HUES48 (cell line): ENCODE results near the gene ELF5.

ENCODE experiments used
- H3K27ac ChIP-seq: one replicate; pipeline ENCODE4 v1.7.0; 2013; ENCODE audit warnings: low read depth, low read length, inconsistent platforms
- H3K27me3 ChIP-seq: 2 replicates; pipeline ENCODE4 v1.6.1; 2013; ENCODE audit warnings: mild to moderate bottlenecking, low read length; ENCODE audit not compliant: control insufficient read depth, insufficient read depth
- H3K36me3 ChIP-seq: 2 replicates; pipeline ENCODE4 v1.6.1; 2013; ENCODE audit warnings: low read length; ENCODE audit not compliant: control insufficient read depth, insufficient read depth
- H3K4me1 ChIP-seq: 2 replicates; pipeline ENCODE4 v1.6.1; 2013; ENCODE audit warnings: mild to moderate bottlenecking, low read length; ENCODE audit not compliant: control insufficient read depth, insufficient read depth
- H3K4me3 ChIP-seq: 2 replicates; pipeline ENCODE4 v1.5.1; 2013; ENCODE audit warnings: mild to moderate bottlenecking, low read depth, low read length
- H3K9ac ChIP-seq: 2 replicates; pipeline ENCODE4 v1.6.1; 2013; ENCODE audit warnings: mild to moderate bottlenecking, low read depth, low read length, moderate library complexity
- H3K9me3 ChIP-seq: 2 replicates; pipeline ENCODE4 v1.6.1; 2013; ENCODE audit warnings: low read length; ENCODE audit not compliant: control insufficient read depth, insufficient read depth

ELF5 gene

GRCh38 chr11:34522188-34522587, 8.6 kb upstream of the ELF5 start:
- Histone ChIP-seq H3K27ac (no peak overlapping the region), H3K4me1 (no peaks in the 10 kb centered on the region), H3K9me3 (no peaks in the 10 kb centered on the region), H3K4me3 (no peak overlapping the region), H3K36me3 (no peaks in the 10 kb centered on the region), H3K27me3 (no peaks in the 10 kb centered on the region), H3K9ac (no peak overlapping the region)

GRCh38 chr11:34521265-34521664, 7.7 kb upstream of the ELF5 start:
- Histone ChIP-seq H3K9ac (no peak overlapping the region), H3K27me3 (no peaks in the 10 kb centered on the region), H3K4me3 (no peak overlapping the region), H3K27ac (no peak overlapping the region), H3K4me1 (no peaks in the 10 kb centered on the region), H3K9me3 (no peaks in the 10 kb centered on the region), H3K36me3 (no peaks in the 10 kb centered on the region)

GRCh38 chr11:34519595-34520235, 6.1 kb upstream of the ELF5 start:
- Histone ChIP-seq H3K4me3 (no peak overlapping the region), H3K4me1 (0 out of 2 replicates have a peak, but pooled peaks cover under 1% of the 10 kb centered on the region), H3K9me3 (no peaks in the 10 kb centered on the region), H3K36me3 (no peaks in the 10 kb centered on the region), H3K9ac (no peak overlapping the region), H3K27ac (no peak overlapping the region), H3K27me3 (no peaks in the 10 kb centered on the region)

GRCh38 chr11:34516247-34517040, 2.9 kb upstream of the ELF5 start:
- H3K4me3 ChIP-seq, result no peak overlapping the region
- no peaks in the 10 kb centered on the region for H3K9me3 ChIP-seq
- H3K4me1 ChIP-seq, result peaks cover 14% of the 10 kb centered on the region; the same call in 1 of the 2 replicates
- no peaks in the 10 kb centered on the region for H3K36me3 ChIP-seq
- no peaks in the 10 kb centered on the region for H3K27me3 ChIP-seq
- H3K9ac ChIP-seq, result no peak overlapping the region
- H3K27ac ChIP-seq, result no peak overlapping the region

GRCh38 chr11:34514597-34514996, 1.0 kb upstream of the ELF5 start:
- Histone ChIP-seq H3K9ac (no peak overlapping the region), H3K27ac (no peak overlapping the region), H3K9me3 (no peaks in the 10 kb centered on the region), H3K27me3 (no peaks in the 10 kb centered on the region), H3K36me3 (no peaks in the 10 kb centered on the region), H3K4me1 (peaks cover 14% of the 10 kb centered on the region; the same call in 1 of the 2 replicates), H3K4me3 (no peak overlapping the region)

GRCh38 chr11:34512840-34513681, 533 bp downstream of the ELF5 start:
- Histone ChIP-seq H3K4me1 (peaks cover 14% of the 10 kb centered on the region; the same call in 1 of the 2 replicates), H3K27me3 (no peaks in the 10 kb centered on the region), H3K4me3 (no peak overlapping the region), H3K27ac (no peak overlapping the region), H3K36me3 (no peaks in the 10 kb centered on the region), H3K9ac (no peak overlapping the region), H3K9me3 (no peaks in the 10 kb centered on the region)

- Histone ChIP-seq H3K4me1 (peaks cover 14% of the 10 kb centered on the region; the same call in 1 of the 2 replicates), H3K4me3 (no peak overlapping the region), H3K36me3 (no peaks in the 10 kb centered on the region), H3K9me3 (no peaks in the 10 kb centered on the region), H3K27me3 (no peaks in the 10 kb centered on the region), H3K27ac (no peak overlapping the region), H3K9ac (no peak overlapping the region)
Measured at GRCh38 chr11:34510673-34511072, 2.9 kb downstream of the ELF5 start.

GRCh38 chr11:34510218-34510617, 3.4 kb downstream of the ELF5 start:
- Histone ChIP-seq H3K4me3 (no peak overlapping the region), H3K27me3 (no peaks in the 10 kb centered on the region), H3K36me3 (no peaks in the 10 kb centered on the region), H3K9me3 (no peaks in the 10 kb centered on the region), H3K4me1 (peaks cover 14% of the 10 kb centered on the region; the same call in 1 of the 2 replicates), H3K27ac (no peak overlapping the region), H3K9ac (no peak overlapping the region)

GRCh38 chr11:34509336-34509876, 4.2 kb downstream of the ELF5 start:
- H3K9me3 ChIP-seq, result no peaks in the 10 kb centered on the region
- no peaks in the 10 kb centered on the region for H3K27me3 ChIP-seq
- no peak overlapping the region for H3K27ac ChIP-seq
- H3K4me3 ChIP-seq, result no peak overlapping the region
- H3K9ac ChIP-seq, result no peak overlapping the region
- H3K4me1 ChIP-seq, result peaks cover 10% of the 10 kb centered on the region; the same call in 1 of the 2 replicates
- H3K36me3 ChIP-seq, result no peaks in the 10 kb centered on the region

GRCh38 chr11:34508524-34508923, 5.1 kb downstream of the ELF5 start:
- H3K9ac ChIP-seq, result no peak overlapping the region
- H3K27me3 ChIP-seq, result no peaks in the 10 kb centered on the region
- H3K9me3 ChIP-seq, result no peaks in the 10 kb centered on the region
- 0 out of 2 replicates have a peak, but pooled peaks cover 1% of the 10 kb centered on the region for H3K4me1 ChIP-seq
- H3K27ac ChIP-seq, result no peak overlapping the region
- no peaks in the 10 kb centered on the region for H3K36me3 ChIP-seq
- H3K4me3 ChIP-seq, result no peak overlapping the region
